ENCODE measurements around the gene HIF1A. TPM values are rescaled to one million over a fixed set of nuclear protein-coding genes. Genes with fewer than 3 reads are reported as not detected.

HIF1A gene
- total RNA-seq, result 51.8 TPM
- polyA plus RNA-seq (ENCODE audit: insufficient read depth in 1 of 8, insufficient read length in 8 of 8, low replicate concordance in 1 of 8), result 10 to 100 TPM; 54.7 to 86.7 (median 60.9) TPM
- long read RNA-seq, donor 1, partial matches to known transcripts, result 0 of 5 reads
- long read RNA-seq, donor 1, other reads (novel, unspliced or antisense), result 0 of 5 reads
- long read RNA-seq, donor 2, partial matches to known transcripts, result 0 of 1 reads
- long read RNA-seq, donor 2, other reads (novel, unspliced or antisense), result 0 of 1 reads
- long read RNA-seq, donor 3, partial matches to known transcripts, result 0 of 5 reads
- long read RNA-seq, donor 3, other reads (novel, unspliced or antisense), result 0 of 5 reads
- long read RNA-seq, donor 4, partial matches to known transcripts, result 25 of 26 reads
- long read RNA-seq, donor 4, other reads (novel, unspliced or antisense), result 0 of 26 reads
- long read RNA-seq, donor 5, transcript HIF1A-202 (15 exons, 3,919 nt), result major isoform, 9 of 38 reads
- long read RNA-seq, donor 5, partial matches to known transcripts, result 21 of 38 reads
- long read RNA-seq, donor 5, other reads (novel, unspliced or antisense), result 0 of 38 reads
- long read RNA-seq, donor 6, transcript HIF1A-202 (15 exons, 3,919 nt), result major isoform, 7 of 36 reads
- long read RNA-seq, donor 6, partial matches to known transcripts, result 26 of 36 reads
- long read RNA-seq, donor 6, other reads (novel, unspliced or antisense), result 0 of 36 reads
- long read RNA-seq, donor 7, partial matches to known transcripts, result 0 of 5 reads
- long read RNA-seq, donor 7, other reads (novel, unspliced or antisense), result 0 of 5 reads
- long read RNA-seq, donor 8, transcript HIF1A-202 (15 exons, 3,919 nt), result major isoform, 9 of 44 reads
- long read RNA-seq, donor 8, partial matches to known transcripts, result 33 of 44 reads
- long read RNA-seq, donor 8, other reads (novel, unspliced or antisense), result 0 of 44 reads
- long read RNA-seq, donor 9, transcript HIF1A-202 (15 exons, 3,919 nt), result major isoform, 6 of 9 reads
- long read RNA-seq, donor 9, partial matches to known transcripts, result 0 of 9 reads
- long read RNA-seq, donor 9, other reads (novel, unspliced or antisense), result 0 of 9 reads
- long read RNA-seq, donor 10, transcript HIF1A-202 (15 exons, 3,919 nt), result major isoform, 11 of 18 reads
- long read RNA-seq, donor 10, partial matches to known transcripts, result 5 of 18 reads
- long read RNA-seq, donor 10, other reads (novel, unspliced or antisense), result 0 of 18 reads
- long read RNA-seq, donor 11, transcript HIF1A-202 (15 exons, 3,919 nt), result major isoform, 8 of 35 reads
- long read RNA-seq, donor 11, partial matches to known transcripts, result 23 of 35 reads
- long read RNA-seq, donor 11, other reads (novel, unspliced or antisense), result 0 of 35 reads

GRCh38 chr14:61694830-61695694, at the start of gene HIF1A:
Gene HIF1A, plus strand, starts transcription at chr14:61695513. Its CDS starts 292 bp downstream, at chr14:61695805.
- Histone ChIP-seq H3K27me3 (ENCODE audit: control insufficient read depth, insufficient read depth, low read length) (no peaks in the 10 kb centered on the region), H3K9me3 (replicated peaks; ENCODE audit: control insufficient read depth, low read depth, low read length) (no peaks in the 10 kb centered on the region), H3K4me3 (ENCODE audit: low read length) (peak within 1 kb of the TSS; percentile 88), H3K4me1 (ENCODE audit: control insufficient read depth, insufficient read depth, low read length) (peaks cover 3% of the 10 kb centered on the region), H3K36me3 (ENCODE audit: control insufficient read depth, insufficient read depth, low read length) (no peaks in the 10 kb centered on the region), H3K27ac (ENCODE audit: low read length) (peak within 1 kb of the TSS; percentile 99)
- peak; percentile 100 for DNase-seq
- WGBS (ENCODE audit: insufficient coverage), result 2% methylated on average over 49 of the region's 68 CpGs

DNA sequence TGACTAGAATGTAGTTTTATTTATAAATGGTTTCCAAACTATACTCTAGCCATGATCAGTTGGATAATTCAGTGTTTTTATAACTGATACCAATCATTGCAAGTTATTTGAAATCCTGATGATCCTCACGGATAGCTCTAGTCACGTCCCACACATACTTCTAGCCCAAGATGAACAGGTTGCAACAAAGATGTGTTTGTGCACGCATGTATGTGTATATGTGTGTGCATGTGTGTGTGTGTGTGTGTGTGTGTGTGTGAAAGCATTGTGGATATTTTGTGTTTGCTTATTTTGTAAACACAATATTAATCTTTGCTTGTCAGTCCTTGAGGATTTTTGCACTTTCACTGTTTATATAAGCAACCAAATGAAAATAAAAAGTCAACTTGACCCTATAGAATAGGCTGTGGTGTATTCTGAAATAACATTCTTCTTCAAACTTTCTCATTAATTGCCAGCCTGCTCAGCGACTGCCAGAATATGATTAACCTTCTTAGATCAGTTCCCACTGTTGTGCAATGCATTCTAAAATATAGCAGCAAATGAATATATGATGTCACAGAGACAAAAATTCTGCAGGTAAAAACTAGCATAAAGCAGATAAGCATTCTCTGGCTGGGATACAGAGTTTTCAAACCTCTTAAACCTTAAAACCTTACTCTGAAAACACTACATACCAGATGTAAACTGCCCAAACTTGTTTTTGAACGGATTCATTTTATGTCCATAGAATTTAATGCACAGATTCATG, 48.8 kb upstream of the HIF1A start:
- Histone ChIP-seq H3K27me3 (ENCODE audit: control insufficient read depth, insufficient read depth, low read length) (no peaks in the 10 kb centered on the region), H3K4me1 (ENCODE audit: control insufficient read depth, insufficient read depth, low read length) (no peaks in the 10 kb centered on the region), H3K9me3 (replicated peaks; ENCODE audit: control insufficient read depth, low read depth, low read length) (no peaks in the 10 kb centered on the region), H3K4me3 (ENCODE audit: low read length) (no peak overlapping the region), H3K36me3 (ENCODE audit: control insufficient read depth, insufficient read depth, low read length) (no peaks in the 10 kb centered on the region), H3K27ac (ENCODE audit: low read length) (no peak overlapping the region)
- no peak for DNase-seq
- no CpG with 5 or more reads among the region's 5 CpGs for WGBS (ENCODE audit: insufficient coverage)

DNA sequence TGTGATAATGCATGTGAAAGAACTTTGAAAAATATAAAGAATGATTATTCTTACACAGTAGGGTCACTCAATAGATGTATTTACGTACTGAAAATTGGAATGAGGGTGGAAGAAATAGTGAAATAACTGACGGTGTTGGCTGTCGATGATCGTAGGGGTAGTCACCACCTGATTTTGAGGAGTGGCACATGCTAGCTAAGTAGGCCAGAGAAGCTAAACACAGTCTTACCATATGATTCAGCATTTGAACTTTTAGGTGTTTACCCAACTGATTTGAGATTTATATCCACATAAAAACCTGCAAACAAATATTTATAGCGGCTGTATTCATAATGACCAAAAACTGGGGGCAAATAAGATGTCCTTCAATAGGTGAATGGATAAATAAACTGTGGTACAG, 47.6 kb upstream of the HIF1A start:
- Histone ChIP-seq H3K27me3 (ENCODE audit: control insufficient read depth, insufficient read depth, low read length) (peaks cover 2% of the 10 kb centered on the region), H3K36me3 (ENCODE audit: control insufficient read depth, insufficient read depth, low read length) (no peaks in the 10 kb centered on the region), H3K4me1 (ENCODE audit: control insufficient read depth, insufficient read depth, low read length) (peaks cover under 1% of the 10 kb centered on the region), H3K4me3 (ENCODE audit: low read length) (no peak overlapping the region), H3K9me3 (replicated peaks; ENCODE audit: control insufficient read depth, low read depth, low read length) (no peaks in the 10 kb centered on the region), H3K27ac (ENCODE audit: low read length) (no peak overlapping the region)
- WGBS (ENCODE audit: insufficient coverage), result 84% methylated on average over 3 of the region's 5 CpGs
- no peak for DNase-seq

GRCh38 chr14:61648377-61648776, 46.9 kb upstream of the HIF1A start:
- Histone ChIP-seq H3K4me3 (ENCODE audit: low read length) (no peak overlapping the region), H3K36me3 (ENCODE audit: control insufficient read depth, insufficient read depth, low read length) (no peaks in the 10 kb centered on the region), H3K27me3 (ENCODE audit: control insufficient read depth, insufficient read depth, low read length) (peaks cover 2% of the 10 kb centered on the region), H3K9me3 (replicated peaks; ENCODE audit: control insufficient read depth, low read depth, low read length) (no peaks in the 10 kb centered on the region), H3K4me1 (ENCODE audit: control insufficient read depth, insufficient read depth, low read length) (peaks cover 3% of the 10 kb centered on the region), H3K27ac (ENCODE audit: low read length) (no peak overlapping the region)
- no peak for DNase-seq

- H3K27me3 ChIP-seq (ENCODE audit: control insufficient read depth, insufficient read depth, low read length), result peaks cover 2% of the 10 kb centered on the region
- DNase-seq, result no peak
- H3K9me3 ChIP-seq (replicated peaks; ENCODE audit: control insufficient read depth, low read depth, low read length), result no peaks in the 10 kb centered on the region
- H3K27ac ChIP-seq (ENCODE audit: low read length), result no peak overlapping the region
- peaks cover 3% of the 10 kb centered on the region for H3K4me1 ChIP-seq (ENCODE audit: control insufficient read depth, insufficient read depth, low read length)
- no CpG with 5 or more reads among the region's 4 CpGs for WGBS (ENCODE audit: insufficient coverage)
- no peak overlapping the region for H3K4me3 ChIP-seq (ENCODE audit: low read length)
- H3K36me3 ChIP-seq (ENCODE audit: control insufficient read depth, insufficient read depth, low read length), result no peaks in the 10 kb centered on the region
Measured at GRCh38 chr14:61649283-61649682, 46.0 kb upstream of the HIF1A start.

DNA sequence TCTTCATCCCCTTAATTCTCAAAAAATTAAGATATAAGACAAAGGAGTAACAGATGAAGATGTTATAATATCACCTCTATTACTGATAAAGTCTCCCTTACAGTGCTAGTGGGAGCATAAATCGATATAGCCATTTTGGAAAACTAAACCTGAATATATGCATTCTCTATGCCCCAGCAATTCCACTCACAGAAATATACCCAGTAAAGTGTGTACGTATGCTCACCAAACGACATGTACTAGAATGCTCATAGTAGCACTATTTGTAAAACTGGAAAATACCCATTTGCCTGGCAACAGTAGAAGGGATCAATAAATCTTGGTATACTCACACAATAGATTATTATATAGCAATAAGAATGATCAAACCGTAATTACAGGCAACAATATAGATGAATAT, 44.0 kb upstream of the HIF1A start:
- no peak for DNase-seq
- WGBS (ENCODE audit: insufficient coverage), result no CpG with 5 or more reads among the region's 4 CpGs
- peaks cover 3% of the 10 kb centered on the region for H3K4me1 ChIP-seq (ENCODE audit: control insufficient read depth, insufficient read depth, low read length)

DNA sequence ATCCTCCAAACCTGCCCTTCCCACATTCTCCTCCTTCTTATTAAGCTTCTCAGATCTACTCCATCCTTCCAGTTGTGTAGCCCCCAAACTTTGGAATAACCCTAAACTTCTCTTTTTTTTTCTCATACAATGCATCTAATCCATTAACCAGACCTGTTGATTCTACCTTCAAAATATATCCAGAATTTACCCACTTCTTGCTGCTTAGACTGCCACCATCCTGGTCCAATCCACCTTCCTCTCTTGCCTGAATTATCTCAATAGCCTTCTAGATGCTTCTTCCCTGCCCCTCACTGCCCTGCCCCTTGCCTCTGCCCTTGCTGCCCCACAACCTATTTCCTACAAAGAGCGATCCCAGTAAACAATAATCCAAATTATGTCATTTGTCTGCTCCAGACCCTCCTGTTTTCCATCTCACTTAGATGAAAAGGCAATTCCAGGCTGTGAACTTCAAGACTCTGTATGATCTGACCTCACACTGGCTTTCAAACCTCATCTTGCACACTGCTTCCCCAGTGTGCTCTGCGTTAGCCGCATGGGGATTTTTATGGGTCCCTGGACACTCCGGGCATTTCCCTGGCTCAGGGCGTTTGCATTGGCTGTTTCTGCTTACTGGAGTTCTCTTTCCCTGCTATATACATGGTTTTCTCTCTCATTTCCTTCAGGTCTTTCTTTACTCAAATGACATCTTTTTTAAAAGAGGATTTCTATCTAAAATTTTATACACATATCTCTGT, 42.6 kb upstream of the HIF1A start:
- no peak overlapping the region for H3K27ac ChIP-seq (ENCODE audit: low read length)

More for the DNA sequence above, 44.0 kb upstream of the HIF1A start:
- Histone ChIP-seq H3K36me3 (ENCODE audit: control insufficient read depth, insufficient read depth, low read length) (no peaks in the 10 kb centered on the region), H3K27ac (ENCODE audit: low read length) (no peak overlapping the region), H3K9me3 (replicated peaks; ENCODE audit: control insufficient read depth, low read depth, low read length) (no peaks in the 10 kb centered on the region), H3K27me3 (ENCODE audit: control insufficient read depth, insufficient read depth, low read length) (peaks cover 2% of the 10 kb centered on the region), H3K4me3 (ENCODE audit: low read length) (no peak overlapping the region)

GRCh38 chr14:61653507-61653906, 41.8 kb upstream of the HIF1A start:
- no peaks in the 10 kb centered on the region for H3K36me3 ChIP-seq (ENCODE audit: control insufficient read depth, insufficient read depth, low read length)
- 29% methylated on average over 3 of the region's 6 CpGs for WGBS (ENCODE audit: insufficient coverage)
- peaks cover 3% of the 10 kb centered on the region for H3K4me1 ChIP-seq (ENCODE audit: control insufficient read depth, insufficient read depth, low read length)
- no peak overlapping the region for H3K4me3 ChIP-seq (ENCODE audit: low read length)
- H3K27ac ChIP-seq (ENCODE audit: low read length), result no peak overlapping the region
- H3K27me3 ChIP-seq (ENCODE audit: control insufficient read depth, insufficient read depth, low read length), result peaks cover 2% of the 10 kb centered on the region
- peak; percentile 41 for DNase-seq
- no peaks in the 10 kb centered on the region for H3K9me3 ChIP-seq (replicated peaks; ENCODE audit: control insufficient read depth, low read depth, low read length)

More for the DNA sequence above, 42.6 kb upstream of the HIF1A start:
- DNase-seq, result no peak
- Histone ChIP-seq H3K4me1 (ENCODE audit: control insufficient read depth, insufficient read depth, low read length) (peaks cover 3% of the 10 kb centered on the region), H3K4me3 (ENCODE audit: low read length) (no peak overlapping the region), H3K9me3 (replicated peaks; ENCODE audit: control insufficient read depth, low read depth, low read length) (no peaks in the 10 kb centered on the region), H3K36me3 (ENCODE audit: control insufficient read depth, insufficient read depth, low read length) (no peaks in the 10 kb centered on the region), H3K27me3 (ENCODE audit: control insufficient read depth, insufficient read depth, low read length) (peaks cover 2% of the 10 kb centered on the region)
- WGBS (ENCODE audit: insufficient coverage), result 28% methylated on average over 5 of the region's 5 CpGs

Data from muscle of leg (tissue), 16 donors.